Suprapubic skin (tissue), 4 donors: Measurements from ENCODE around the gene CADPS2. TPM values are rescaled to one million over a fixed set of nuclear protein-coding genes. Genes with fewer than 3 reads are reported as not detected.

Experiments
- DNase-seq, 2 donors: peaks; one replicate each; pipeline ENCODE4 v3.0.0-alpha.2; 2019; ENCODE audit warnings: low spot score in 2 of 2
- H3K27ac ChIP-seq: fragments of 200-600 bp; sonication (generic); one replicate; pipeline ENCODE4 v1.5.1; 2019
- H3K27me3 ChIP-seq: fragments of 200-600 bp; sonication (generic); one replicate; pipeline ENCODE4 v1.5.1; 2019
- H3K36me3 ChIP-seq: fragments of 200-600 bp; sonication (generic); one replicate; pipeline ENCODE4 v1.5.1; 2019
- H3K4me1 ChIP-seq: fragments of 200-600 bp; sonication (generic); one replicate; pipeline ENCODE4 v1.5.1; 2019
- H3K4me3 ChIP-seq: fragments of 200-600 bp; sonication (generic); one replicate; pipeline ENCODE4 v1.5.1; 2019; ENCODE audit warnings: mild to moderate bottlenecking
- H3K9me3 ChIP-seq: fragments of 200-600 bp; sonication (generic); one replicate; pipeline ENCODE4 v1.5.1; 2019
- CTCF ChIP-seq, 2 donors: fragments of 200-600 bp in 1 of 2; fragments of 450-650 bp in 1 of 2; sonication (generic) in 1 of 2; IDR thresholded peaks; one replicate each; pipeline ENCODE4 v1.5.1; 2016 to 2019; ENCODE audit warnings: antibody characterized with exemption in 2 of 2, mild to moderate bottlenecking in 1 of 2, moderate library complexity in 1 of 2
- EP300 ChIP-seq: sonication (generic); formaldehyde crosslinking; IDR thresholded peaks from one replicate; pipeline ENCODE4 v1.6.1; 2017; ENCODE audit warnings: antibody characterized with exemption
- POLR2A ChIP-seq, 2 donors: fragments of 450-650 bp; IDR thresholded peaks; one replicate each; pipeline ENCODE4 v1.6.1; 2017; ENCODE audit warnings: antibody characterized with exemption in 2 of 2, mild to moderate bottlenecking in 2 of 2, moderate library complexity in 2 of 2
- POLR2AphosphoS5 ChIP-seq, 3 donors: sonication (generic); formaldehyde crosslinking; IDR thresholded peaks; one replicate each; pipeline ENCODE4 v1.6.1; 2017; ENCODE audit warnings: antibody characterized with exemption in 3 of 3
- WGBS: methylation state at CpG from one replicate; pipeline ENCODE4 v1.1.5; 2018; 5-methylcytosine and 5-hydroxymethylcytosine counted together
- total RNA-seq, 4 donors: library from RNA; depleted of rRNA; stranded (reverse); fragments of >200 nt; gene quantifications; one replicate each; pipeline ENCODE4 v1.1.0, GENCODE V29; 2016

Gene CADPS2
- total RNA-seq, 4 donors from 2014 or later, result 3.9 to 9.8 (median 8.1) TPM

- H3K36me3 ChIP-seq, result no peaks in the 10 kb centered on the region
- no peaks in the 10 kb centered on the region for H3K27me3 ChIP-seq
- no peak for DNase-seq
- no peak overlapping the region for H3K4me3 ChIP-seq
- no peak overlapping the region for H3K27ac ChIP-seq
- no peaks in the 10 kb centered on the region for H3K4me1 ChIP-seq
- TF ChIP-seq POLR2A (IDR thresholded peaks at IDR 0.05) (no peak), CTCF (IDR thresholded peaks at IDR 0.05) (no peak), EP300 (no peak), POLR2AphosphoS5 (IDR thresholded peaks at IDR 0.05) (no peak)
- H3K9me3 ChIP-seq, result no peaks in the 10 kb centered on the region
These were observed 330.0 kb downstream of the CADPS2 start for GRCh38 chr7:122556219-122556618.

- H3K27ac ChIP-seq, result no peak overlapping the region
- no peaks in the 10 kb centered on the region for H3K4me1 ChIP-seq
- H3K4me3 ChIP-seq, result no peak overlapping the region
- H3K36me3 ChIP-seq, result no peaks in the 10 kb centered on the region
- 75% methylated on average over 1 of the region's 1 CpG for WGBS
- no peak for DNase-seq
- no peaks in the 10 kb centered on the region for H3K27me3 ChIP-seq
- H3K9me3 ChIP-seq, result no peaks in the 10 kb centered on the region
- no peak for TF ChIP-seq EP300
- TF ChIP-seq POLR2A (IDR thresholded peaks at IDR 0.05), result no peak
- no peak for TF ChIP-seq POLR2AphosphoS5 (IDR thresholded peaks at IDR 0.05)
- no peak for TF ChIP-seq CTCF (IDR thresholded peaks at IDR 0.05)
These were observed 332.5 kb downstream of the CADPS2 start for GRCh38 chr7:122553761-122554160.

- DNase-seq, result no peak
- no peaks in the 10 kb centered on the region for H3K36me3 ChIP-seq
- no peaks in the 10 kb centered on the region for H3K9me3 ChIP-seq
- H3K4me1 ChIP-seq, result no peaks in the 10 kb centered on the region
- no peak overlapping the region for H3K27ac ChIP-seq
- no peak overlapping the region for H3K4me3 ChIP-seq
- no peaks in the 10 kb centered on the region for H3K27me3 ChIP-seq
- TF ChIP-seq EP300 (no peak), POLR2AphosphoS5 (IDR thresholded peaks at IDR 0.05) (no peak), POLR2A (IDR thresholded peaks at IDR 0.05) (no peak), CTCF (IDR thresholded peaks at IDR 0.05) (no peak)
These were observed 333.5 kb downstream of the CADPS2 start for GRCh38 chr7:122552769-122553168.

GRCh38 chr7:122550545-122550944 is 335.7 kb downstream of the CADPS2 start:
- Histone ChIP-seq H3K4me3 (no peak overlapping the region), H3K36me3 (no peaks in the 10 kb centered on the region), H3K4me1 (no peaks in the 10 kb centered on the region), H3K27ac (no peak overlapping the region), H3K9me3 (no peaks in the 10 kb centered on the region), H3K27me3 (no peaks in the 10 kb centered on the region)
- no peak for DNase-seq
- TF ChIP-seq POLR2AphosphoS5 (IDR thresholded peaks at IDR 0.05) (no peak), CTCF (IDR thresholded peaks at IDR 0.05) (no peak), EP300 (no peak), POLR2A (IDR thresholded peaks at IDR 0.05) (no peak)
- 84% methylated on average over 1 of the region's 1 CpG for WGBS

GRCh38 chr7:122549578-122549977 is 336.7 kb downstream of the CADPS2 start:
- Histone ChIP-seq H3K4me1 (no peaks in the 10 kb centered on the region), H3K9me3 (no peaks in the 10 kb centered on the region), H3K27ac (no peak overlapping the region), H3K4me3 (no peak overlapping the region), H3K27me3 (no peaks in the 10 kb centered on the region), H3K36me3 (no peaks in the 10 kb centered on the region)
- no peak for TF ChIP-seq EP300
- DNase-seq, result no peak
- WGBS, result 87% methylated on average over 5 of the region's 5 CpGs

- Histone ChIP-seq H3K27ac (no peak overlapping the region), H3K4me1 (no peaks in the 10 kb centered on the region), H3K9me3 (no peaks in the 10 kb centered on the region), H3K4me3 (no peak overlapping the region), H3K36me3 (no peaks in the 10 kb centered on the region), H3K27me3 (no peaks in the 10 kb centered on the region)
- DNase-seq, result no peak
- 62% methylated on average over 2 of the region's 2 CpGs for WGBS
- no peak for TF ChIP-seq CTCF (IDR thresholded peaks at IDR 0.05)
- TF ChIP-seq POLR2AphosphoS5 (IDR thresholded peaks at IDR 0.05), result no peak
- TF ChIP-seq POLR2A (IDR thresholded peaks at IDR 0.05), result no peak
- TF ChIP-seq EP300, result no peak
These were observed 339.8 kb downstream of the CADPS2 start for GRCh38 chr7:122546496-122546895.
